GM20431 (cell line): ENCODE measurements around the gene SGMS1.
"Not testable (repeated sequence)": the region's sequence is repeated elsewhere in the genome, so short reads cannot be mapped to it uniquely, and the experiment has no call there.

ENCODE experiments used
- in situ Hi-C: fragments of 300-500 bp; cut with MseI, MboI; formaldehyde crosslinking; loops from one replicate; pipeline ENCODE4 v1.15.0; 2020; ENCODE audit warnings: low sequenced_read_pairs; ENCODE audit not compliant: unreplicated experiment

The SGMS1 gene

DNA sequence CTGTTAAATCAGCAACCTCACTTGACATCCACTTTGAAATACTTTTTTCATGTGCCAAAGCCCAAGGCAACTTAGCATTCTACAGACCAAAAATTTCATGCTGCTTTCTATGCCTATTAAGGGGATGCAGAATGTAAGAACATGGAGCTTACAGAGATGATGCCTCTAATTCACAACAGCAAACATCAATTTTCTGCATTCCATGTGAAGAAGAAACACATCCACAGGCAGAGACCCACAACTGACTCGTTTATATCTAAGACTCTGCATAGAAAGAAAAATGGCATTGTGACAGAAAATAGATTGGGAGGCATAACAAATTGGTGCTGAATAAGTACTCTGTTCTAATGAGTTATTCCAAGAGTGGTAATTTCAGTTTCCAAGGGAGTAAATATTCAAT, 107.6 kb downstream of the SGMS1 start:
- in situ Hi-C loops: no loop called here

- in situ Hi-C loops: no loop called here
Observed at GRCh38 chr10:50515420-50515819, 108.3 kb downstream of the SGMS1 start.

- in situ Hi-C loops: no loop called here
Observed at GRCh38 chr10:50514995-50515394, 108.8 kb downstream of the SGMS1 start.

GRCh38 chr10:50513956-50514355, 109.8 kb downstream of the SGMS1 start:
- in situ Hi-C loops: no loop called here

DNA sequence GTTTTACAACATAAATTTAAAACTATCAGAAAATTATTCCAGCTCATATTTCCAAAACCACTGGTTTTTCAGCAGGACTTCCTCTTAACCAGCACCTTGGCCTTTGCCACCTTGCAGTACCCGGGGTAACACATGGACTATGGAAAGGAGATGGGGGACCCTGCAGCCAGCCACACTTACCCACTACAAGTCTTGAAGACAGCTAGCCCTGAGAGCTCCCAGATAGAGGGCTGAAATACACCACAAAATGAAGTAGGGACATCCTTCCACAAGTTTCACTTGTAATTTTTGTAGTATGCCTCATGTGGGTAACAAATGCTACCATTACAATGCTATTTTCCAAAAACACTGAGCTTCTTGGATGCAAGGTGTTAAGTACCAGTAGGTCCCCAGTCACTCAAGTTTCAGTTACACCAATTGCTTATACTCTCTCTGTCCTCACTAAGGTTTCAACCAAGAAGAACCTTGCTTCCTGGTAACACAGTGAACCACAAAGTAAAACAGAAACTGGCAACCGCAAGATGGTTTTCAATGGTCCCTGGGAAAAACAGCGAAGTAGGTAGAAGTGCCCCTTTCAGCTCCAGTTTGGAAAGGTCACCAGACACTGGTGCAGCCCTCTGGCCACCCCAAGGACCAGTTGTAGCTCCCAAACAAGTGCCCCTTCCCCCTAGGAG, 110.9 kb downstream of the SGMS1 start:
- in situ Hi-C loops: no loop called here

DNA sequence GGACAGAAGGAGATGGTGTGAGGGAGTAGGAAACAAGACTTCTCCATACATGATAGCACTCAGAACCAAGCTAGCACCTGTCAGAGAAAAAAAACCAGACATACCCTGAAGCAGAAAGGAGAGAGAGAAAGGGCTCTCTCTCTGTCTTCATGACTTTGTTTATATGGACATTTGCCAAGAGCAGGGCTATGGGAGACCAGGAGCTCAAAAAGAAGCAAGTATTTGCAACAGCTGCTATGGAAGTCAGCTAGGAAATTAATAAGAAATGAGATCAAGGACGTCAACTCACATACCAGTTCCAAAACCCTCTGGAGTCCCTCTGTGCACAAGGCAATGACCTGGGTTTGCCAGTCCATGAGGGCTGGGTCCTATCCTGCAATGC, 111.6 kb downstream of the SGMS1 start:
- in situ Hi-C loops: no loop called here

- in situ Hi-C loops: no loop called here
Observed at GRCh38 chr10:50511492-50512213, 112.1 kb downstream of the SGMS1 start.

- in situ Hi-C loops: no loop called here
Observed at GRCh38 chr10:50510517-50511473, 113.0 kb downstream of the SGMS1 start.

DNA sequence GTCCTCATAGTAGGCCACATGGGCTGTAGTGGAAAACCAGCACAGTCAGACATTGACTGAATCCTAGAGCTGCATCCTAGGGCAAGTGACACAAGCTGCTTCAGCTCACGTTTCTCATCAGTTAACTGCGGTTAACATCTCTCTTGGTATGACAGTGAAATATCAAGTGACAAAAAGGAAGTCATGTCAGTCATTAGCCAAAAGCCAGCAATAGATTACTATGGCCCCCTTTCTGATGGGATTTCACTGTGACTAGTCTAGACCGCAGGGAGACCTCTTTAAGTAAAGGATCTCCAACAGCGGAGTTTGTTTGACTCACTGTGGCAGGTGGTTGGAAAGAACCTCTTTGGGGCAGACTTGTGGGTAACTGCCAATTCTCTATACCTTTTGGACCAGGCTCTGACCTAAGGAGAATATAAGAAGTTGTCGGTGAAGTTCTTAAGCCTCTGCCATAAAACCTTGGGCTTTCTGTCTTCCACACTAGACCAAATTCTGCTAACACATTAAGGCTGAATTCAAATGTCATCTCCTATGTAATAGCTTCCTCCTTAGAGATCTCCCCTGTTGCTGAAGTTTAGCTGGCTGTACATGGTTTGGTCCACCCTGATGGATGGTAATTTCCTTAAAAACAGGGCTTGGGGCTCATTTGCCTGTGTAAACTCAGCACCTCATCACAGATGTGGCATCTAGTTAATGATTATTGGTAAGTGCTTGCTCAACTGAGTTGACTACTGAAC, 115.3 kb downstream of the SGMS1 start:
- in situ Hi-C loops: no loop called here

DNA sequence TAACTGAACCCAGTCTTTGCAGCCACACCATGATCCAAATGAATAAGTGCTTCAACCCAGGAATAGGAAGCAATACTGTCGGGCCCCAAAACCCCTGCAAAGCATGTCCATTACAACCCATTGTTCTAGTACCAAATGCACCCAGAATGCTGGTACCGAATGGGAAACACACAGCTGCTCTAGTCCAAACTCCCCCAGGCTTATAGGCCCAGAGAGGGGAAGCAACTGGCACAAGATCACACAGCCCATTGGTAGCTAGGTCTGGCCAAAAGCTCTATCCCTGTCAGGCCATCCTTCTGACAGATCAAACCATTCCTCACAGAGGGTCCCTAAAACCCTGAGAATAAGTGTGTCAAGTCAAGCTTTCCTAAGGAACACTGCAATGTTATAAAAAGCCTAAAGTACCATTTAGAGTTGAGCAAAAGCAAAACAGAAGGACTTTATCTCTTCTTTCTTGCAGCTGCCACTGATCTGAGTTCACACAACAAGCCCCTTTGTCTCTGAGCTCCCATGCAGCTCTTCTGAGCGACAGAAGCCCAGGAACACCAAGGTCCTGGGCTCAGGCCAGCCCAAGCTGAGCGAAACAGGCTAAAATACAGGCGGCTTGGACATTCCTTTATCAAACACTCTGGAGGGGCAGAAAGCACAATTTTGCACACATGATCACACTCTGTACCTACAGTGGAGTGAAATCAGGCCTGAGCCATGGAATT, 116.7 kb downstream of the SGMS1 start:
- in situ Hi-C loops: no loop called here

GRCh38 chr10:50504389-50504788, 119.4 kb downstream of the SGMS1 start:
- in situ Hi-C loops: no loop called here

- in situ Hi-C loops: no loop called here
Observed at GRCh38 chr10:50503661-50504320, 120.0 kb downstream of the SGMS1 start.

- in situ Hi-C loops: not testable (repeated sequence)
Observed at GRCh38 chr10:50503156-50503555, 120.6 kb downstream of the SGMS1 start.

DNA sequence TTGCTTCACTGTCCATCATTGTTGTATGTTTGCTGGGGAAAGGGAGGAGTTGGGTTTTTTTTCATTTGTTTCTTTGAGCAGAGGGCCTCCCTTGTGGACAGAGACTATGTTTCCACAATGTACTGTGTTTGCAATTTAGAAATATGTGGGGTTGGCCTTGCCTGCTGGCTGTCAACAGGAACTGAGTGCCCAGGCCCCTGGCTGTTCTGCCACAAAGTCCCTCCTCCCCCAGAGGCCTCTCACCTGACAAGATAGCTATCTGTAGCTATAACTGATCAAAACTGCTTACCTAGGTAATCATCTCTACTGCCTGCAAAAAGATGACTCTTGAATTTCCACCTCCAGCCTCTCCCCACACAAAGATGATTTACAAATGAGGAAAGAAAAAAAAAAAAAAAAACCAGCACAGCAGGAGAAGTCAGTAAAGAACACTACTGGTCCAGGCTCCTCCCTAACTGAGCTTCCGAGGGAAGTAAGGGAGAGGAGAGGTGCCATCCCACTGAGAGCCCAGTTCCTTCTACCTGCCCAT, 121.8 kb downstream of the SGMS1 start:
- in situ Hi-C loops: no loop called here

- in situ Hi-C loops: no loop called here
Observed at GRCh38 chr10:50501478-50501877, 122.3 kb downstream of the SGMS1 start.

DNA sequence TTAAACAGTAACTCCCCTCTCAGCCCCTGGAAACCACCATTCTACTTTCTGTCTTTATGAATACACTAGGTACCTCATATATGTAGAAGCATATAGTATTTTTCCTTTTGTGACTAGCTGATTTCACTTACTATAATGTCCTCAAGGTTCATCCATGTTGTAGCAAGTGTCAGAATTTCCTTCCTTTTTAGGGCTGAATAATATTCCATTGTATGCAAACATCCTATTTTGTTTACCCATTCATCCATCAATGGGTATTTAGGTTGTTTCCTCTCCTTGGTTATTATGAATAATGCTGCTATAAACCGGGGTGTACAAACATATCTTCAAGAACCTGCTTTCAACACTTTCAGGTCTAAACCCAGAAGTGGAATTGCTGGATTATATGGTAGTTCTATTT, 125.3 kb downstream of the SGMS1 start:
- in situ Hi-C loops: no loop called here

DNA sequence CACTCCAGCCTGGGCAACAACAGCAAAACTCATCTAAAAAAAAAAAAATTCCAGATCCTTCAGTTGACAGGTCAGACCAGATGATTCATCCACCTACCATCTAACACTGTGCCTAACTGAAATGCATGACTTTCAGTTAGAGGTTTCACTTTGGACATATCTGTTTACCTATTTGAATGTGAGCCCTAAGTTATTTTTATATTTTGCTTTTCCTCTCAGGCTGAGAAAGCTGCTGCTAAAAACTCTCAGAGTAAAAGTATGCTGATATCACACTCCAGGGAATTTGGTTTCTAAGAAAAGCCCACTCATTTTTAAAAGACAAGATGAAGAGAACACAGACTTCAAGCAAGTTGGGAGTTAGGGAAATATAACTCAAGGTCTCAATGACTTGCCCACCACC, 126.0 kb downstream of the SGMS1 start:
- in situ Hi-C loops: no loop called here

DNA sequence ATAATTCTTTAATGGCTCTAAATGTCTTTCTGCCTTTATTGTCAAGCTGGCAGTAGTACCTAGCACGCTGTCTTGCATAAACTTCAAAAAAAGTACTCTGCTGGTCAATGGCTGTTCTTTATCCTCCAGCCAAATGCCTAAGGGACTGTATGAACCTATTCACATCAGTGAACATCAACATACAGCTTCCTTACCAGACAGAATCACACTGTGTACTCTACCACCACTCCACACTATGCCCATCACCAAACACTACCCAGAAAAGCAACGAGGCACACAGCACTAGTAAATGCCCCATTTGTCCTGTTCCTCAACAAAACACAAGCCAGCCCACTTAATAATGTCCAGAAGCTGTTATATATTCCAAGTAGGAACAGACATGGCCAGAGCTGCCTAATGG, 127.5 kb downstream of the SGMS1 start:
- in situ Hi-C loops: no loop called here

DNA sequence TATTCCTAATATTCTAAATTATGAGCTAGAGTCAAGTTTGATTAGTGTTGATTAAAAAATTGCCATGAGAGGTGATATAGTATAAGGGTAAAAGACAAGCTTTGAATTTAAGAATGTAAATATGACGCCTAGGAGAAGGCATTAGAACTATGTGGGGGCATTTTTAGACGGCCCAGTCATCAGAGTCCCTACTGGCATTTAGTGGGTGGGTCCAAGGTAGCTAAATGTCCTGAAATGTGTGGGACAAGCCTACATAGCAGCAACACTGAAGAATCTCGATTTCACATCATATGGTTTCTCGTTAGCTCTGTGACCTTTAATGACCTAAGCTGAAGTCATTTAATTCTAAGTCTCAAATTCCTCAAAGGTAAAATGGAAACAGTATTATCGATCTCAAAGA, 133.5 kb downstream of the SGMS1 start:
- in situ Hi-C loops: no loop called here
